GM12891 (cell line): Measurements from ENCODE around the gene RAB28.

Source experiments
- POLR2A ChIP-seq: IDR thresholded peaks from 2 replicates; pipeline ENCODE4 v1.6.1; 2011; ENCODE audit warnings: low read depth, low read length, control low read depth
- POLR2AphosphoS5 ChIP-seq: IDR thresholded peaks from 2 replicates; pipeline ENCODE4 v1.6.1; 2011; ENCODE audit warnings: low read depth, low read length, control low read depth
- TAF1 ChIP-seq: IDR thresholded peaks from 2 replicates; pipeline ENCODE4 v1.6.1; 2011; ENCODE audit warnings: low read depth, low read length, control low read depth

DNA sequence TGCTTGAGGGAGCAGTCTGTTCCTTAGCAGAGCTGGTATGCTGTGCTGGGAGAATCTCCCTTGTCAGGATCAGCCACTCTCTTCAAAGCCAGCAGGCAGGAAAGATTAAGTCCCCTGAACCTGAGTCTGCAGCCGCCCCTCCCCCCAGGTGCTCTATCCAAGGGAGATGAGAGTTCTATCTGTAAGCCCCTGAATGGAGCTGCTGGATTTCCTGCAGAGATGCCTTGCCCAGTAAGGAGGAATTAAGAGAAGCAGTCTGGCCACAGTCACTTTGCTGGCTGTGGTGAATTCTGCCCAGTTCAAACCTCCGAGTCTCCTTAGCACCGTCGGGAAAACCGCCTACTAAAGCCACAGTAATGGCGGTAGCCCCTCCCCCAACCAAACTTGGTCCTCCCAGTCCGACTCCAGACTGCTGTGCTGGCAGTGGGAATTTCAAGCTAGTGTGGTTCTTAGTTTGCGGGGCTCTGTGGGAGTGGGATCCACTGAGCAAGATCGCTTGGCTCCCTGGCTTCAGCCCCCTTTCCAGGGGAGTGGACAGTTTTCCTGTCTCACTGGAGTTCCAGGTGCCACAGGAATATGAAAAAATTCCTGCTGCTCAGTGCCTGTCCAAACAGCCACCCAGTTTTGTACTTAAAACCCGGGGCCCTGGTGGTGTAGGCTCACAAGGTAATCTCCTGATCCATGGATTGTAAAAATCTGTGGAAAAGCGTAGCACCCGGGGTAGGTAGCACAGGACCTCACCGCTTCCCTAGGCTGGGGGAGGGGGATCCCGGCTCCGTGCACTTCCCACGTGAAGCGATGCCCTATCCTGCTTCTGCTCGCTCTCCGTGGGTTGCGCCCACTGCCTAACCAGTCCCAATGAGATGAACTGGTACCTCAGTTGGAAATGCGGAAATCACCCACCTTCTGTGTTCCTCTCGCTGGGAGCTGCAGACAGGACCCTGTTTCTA lies 38.0 kb downstream of the RAB28 start:
- TF ChIP-seq POLR2A (no peak), POLR2AphosphoS5 (no peak), TAF1 (no peak)
